Measurements from ENCODE around the gene KLF5.

The KLF5 gene

DNA sequence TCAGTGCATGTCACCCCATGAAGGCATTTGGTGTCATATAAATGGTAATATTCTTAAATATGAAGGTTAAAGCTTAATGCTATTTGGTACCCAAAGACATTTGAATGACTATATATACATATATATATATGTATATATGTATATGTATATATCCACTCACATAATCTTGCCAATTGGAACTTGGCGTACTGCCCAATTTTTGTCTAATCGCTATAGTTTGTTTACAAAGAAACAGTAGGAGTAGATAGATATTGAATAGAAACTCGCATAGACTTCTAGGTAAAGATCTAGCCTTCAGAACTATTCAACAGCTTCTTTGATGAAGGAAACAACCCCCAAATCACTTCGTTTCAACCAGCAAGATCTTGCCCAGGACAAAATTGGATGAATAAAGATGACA is 24.1 kb downstream of the KLF5 start:
- no peak for TF ChIP-seq MYC (IDR thresholded peaks at IDR 0.05; ENCODE audit: low read depth, low read length)
- no peak overlapping the region for H3K4me3 ChIP-seq (ENCODE audit: low read depth, low read length)
- DNase-seq (ENCODE audit: low read depth) = no peak

DNA sequence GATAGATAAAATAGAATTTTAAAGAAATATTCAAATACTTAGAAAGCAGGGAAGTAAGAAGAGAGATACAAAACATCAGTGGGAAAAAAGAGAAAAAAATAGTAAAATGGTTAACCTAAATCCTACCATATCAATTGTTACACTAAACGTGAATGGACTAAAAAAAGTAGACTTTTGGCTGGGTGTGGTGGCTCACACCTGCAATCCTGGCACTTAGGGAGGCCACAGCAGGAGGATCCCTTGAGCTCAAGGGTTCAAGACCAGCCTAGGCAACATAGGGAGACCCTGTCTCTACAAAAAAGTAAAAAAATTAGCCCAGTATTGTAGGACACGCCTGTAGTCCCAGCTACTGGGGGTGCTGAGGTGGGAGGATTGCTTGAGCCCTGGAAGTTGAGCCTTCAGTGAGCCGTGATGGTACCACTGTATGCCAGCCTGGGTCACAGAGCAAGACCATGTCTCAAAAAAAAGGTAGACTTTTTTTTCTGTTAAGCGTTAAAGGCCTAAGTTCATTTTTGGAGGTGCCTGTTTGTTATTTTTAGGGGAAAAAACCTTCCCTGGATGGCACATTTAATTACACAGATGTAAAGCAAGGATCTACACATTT is 29.6 kb downstream of the KLF5 start:
- TF ChIP-seq POLR2A (IDR thresholded peaks at IDR 0.05; ENCODE audit: extremely low read depth, insufficient read length) = no peak
- TF ChIP-seq, protein P1, sequence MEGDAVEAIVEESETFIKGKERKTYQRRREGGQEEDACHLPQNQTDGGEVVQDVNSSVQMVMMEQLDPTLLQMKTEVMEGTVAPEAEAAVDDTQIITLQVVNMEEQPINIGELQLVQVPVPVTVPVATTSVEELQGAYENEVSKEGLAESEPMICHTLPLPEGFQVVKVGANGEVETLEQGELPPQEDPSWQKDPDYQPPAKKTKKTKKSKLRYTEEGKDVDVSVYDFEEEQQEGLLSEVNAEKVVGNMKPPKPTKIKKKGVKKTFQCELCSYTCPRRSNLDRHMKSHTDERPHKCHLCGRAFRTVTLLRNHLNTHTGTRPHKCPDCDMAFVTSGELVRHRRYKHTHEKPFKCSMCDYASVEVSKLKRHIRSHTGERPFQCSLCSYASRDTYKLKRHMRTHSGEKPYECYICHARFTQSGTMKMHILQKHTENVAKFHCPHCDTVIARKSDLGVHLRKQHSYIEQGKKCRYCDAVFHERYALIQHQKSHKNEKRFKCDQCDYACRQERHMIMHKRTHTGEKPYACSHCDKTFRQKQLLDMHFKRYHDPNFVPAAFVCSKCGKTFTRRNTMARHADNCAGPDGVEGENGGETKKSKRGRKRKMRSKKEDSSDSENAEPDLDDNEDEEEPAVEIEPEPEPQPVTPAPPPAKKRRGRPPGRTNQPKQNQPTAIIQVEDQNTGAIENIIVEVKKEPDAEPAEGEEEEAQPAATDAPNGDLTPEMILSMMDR (IDR thresholded peaks at IDR 0.05; ENCODE audit: low read depth, low read length) = no peak
- TF ChIP-seq MYC (IDR thresholded peaks at IDR 0.05; ENCODE audit: low read depth, low read length) = no peak
- TF ChIP-seq, protein P2, sequence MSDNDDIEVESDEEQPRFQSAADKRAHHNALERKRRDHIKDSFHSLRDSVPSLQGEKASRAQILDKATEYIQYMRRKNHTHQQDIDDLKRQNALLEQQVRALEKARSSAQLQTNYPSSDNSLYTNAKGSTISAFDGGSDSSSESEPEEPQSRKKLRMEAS (IDR thresholded peaks at IDR 0.05; ENCODE audit: low read depth, low read length) = no peak
- no peak for DNase-seq (ENCODE audit: low read depth)
- H3K4me3 ChIP-seq (ENCODE audit: low read depth, low read length) = no peak overlapping the region

DNA sequence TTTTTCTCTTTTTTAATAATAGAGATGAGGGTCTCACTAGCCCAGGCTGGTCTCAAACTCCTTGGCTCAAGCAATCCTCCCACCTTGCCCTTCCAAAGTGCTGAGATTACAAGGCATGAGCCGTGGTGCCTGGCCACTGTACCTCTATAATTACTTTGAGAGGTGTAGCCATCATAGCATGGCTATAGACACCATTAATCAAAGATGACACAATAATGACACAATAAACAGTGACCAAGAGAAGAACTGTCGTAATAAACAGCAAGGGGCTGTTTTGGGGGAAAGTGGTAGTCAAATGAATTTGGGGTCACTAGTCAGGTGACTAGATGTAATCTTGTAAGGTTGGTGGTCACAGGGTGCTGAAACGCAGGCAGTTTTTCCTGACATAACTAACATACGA is 30.4 kb downstream of the KLF5 start:
- DNase-seq (ENCODE audit: low read depth) = no peak
- H3K4me3 ChIP-seq (ENCODE audit: low read depth, low read length) = no peak overlapping the region
- TF ChIP-seq, protein P2 (IDR thresholded peaks at IDR 0.05; ENCODE audit: low read depth, low read length) = no peak
- TF ChIP-seq POLR2A (IDR thresholded peaks at IDR 0.05; ENCODE audit: extremely low read depth, insufficient read length) = no peak
- TF ChIP-seq, protein P1 (IDR thresholded peaks at IDR 0.05; ENCODE audit: low read depth, low read length) = no peak
- TF ChIP-seq MYC (IDR thresholded peaks at IDR 0.05; ENCODE audit: low read depth, low read length) = no peak

DNA sequence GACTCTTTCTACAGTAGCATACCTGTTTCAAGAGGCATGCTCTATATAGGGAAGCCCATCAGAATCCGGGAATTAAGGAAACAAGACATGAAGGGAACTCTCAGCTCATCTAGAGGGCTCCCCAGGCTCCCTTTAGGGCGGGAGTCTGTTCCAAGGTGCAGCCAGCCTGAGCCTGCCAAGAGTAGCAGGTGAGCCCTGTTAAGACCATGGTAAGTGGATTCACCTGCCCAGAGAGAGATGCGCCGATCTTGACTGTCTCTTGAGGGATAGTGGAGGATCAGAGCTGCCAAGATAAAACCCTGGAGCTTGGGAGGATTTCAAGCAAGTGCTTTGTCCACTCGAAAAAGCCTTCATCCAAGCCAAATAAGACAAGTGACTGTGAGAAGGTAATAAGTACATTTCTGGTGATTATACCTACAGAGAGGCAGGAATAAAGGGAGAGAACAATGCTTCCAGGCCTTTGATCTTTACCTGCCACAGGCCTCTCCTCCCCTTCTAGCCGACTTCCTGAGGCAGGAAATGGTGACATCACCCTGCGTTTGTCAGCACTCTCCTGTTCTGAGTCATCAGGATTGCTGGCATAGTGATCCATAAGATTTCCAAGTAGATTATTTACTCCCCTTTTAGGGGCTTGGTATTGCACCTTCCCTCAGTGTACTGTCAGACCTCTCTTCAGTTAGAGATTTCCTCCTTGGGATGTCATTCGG is 31.5 kb downstream of the KLF5 start:
- DNase-seq (ENCODE audit: low read depth) = peak; percentile 30
- TF ChIP-seq, protein P2 (IDR thresholded peaks at IDR 0.05; ENCODE audit: low read depth, low read length) = no peak
- TF ChIP-seq, protein P1 (IDR thresholded peaks at IDR 0.05; ENCODE audit: low read depth, low read length) = no peak
- TF ChIP-seq MYC (IDR thresholded peaks at IDR 0.05; ENCODE audit: low read depth, low read length) = no peak
- H3K4me3 ChIP-seq (ENCODE audit: low read depth, low read length) = no peak overlapping the region

DNA sequence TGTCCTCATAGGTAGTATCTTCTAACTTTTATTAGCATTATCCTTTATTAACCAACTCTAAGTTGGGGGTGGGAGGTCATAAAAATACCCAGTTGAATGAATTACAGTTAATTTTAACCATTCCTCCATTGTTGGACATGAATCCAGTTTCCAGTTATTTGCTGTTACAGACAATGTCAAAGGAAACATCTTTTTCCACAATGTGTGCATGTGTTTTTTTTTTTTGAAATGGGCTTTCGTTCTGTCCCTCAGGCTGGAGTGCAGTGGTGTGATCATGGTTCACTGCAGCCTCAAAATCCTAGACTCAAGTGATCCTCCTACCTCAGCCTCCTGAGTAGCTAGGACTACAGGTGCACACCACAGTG is 32.0 kb downstream of the KLF5 start:
- no peak overlapping the region for H3K4me3 ChIP-seq (ENCODE audit: low read depth, low read length)
- TF ChIP-seq, protein P2 (IDR thresholded peaks at IDR 0.05; ENCODE audit: low read depth, low read length) = no peak
- TF ChIP-seq, protein P1 (IDR thresholded peaks at IDR 0.05; ENCODE audit: low read depth, low read length) = no peak
- TF ChIP-seq POLR2A (IDR thresholded peaks at IDR 0.05; ENCODE audit: extremely low read depth, insufficient read length) (no peak), MYC (IDR thresholded peaks at IDR 0.05; ENCODE audit: low read depth, low read length) (no peak)
- DNase-seq (ENCODE audit: low read depth) = no peak

DNA sequence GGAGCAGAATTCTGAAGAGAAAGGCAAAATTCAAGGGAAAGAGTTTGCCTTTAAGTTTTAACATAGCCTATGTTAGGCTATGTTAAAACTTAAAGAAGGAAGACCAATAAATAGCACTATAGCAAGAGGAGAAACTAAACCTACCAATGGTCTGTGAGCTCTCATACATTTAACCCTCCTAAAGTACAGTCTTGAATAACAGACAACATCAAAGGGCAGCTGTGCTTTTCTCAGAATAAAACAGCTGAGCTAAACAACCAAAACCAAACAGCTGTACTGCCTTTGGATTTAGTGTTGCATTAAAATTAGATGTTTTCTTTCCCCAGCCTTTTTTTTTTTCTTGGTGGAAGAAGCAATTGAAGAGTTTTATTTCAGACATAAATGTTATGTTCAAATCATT is 34.0 kb downstream of the KLF5 start:
- TF ChIP-seq, protein P1 (IDR thresholded peaks at IDR 0.05; ENCODE audit: low read depth, low read length) = no peak
- TF ChIP-seq, protein P2 (IDR thresholded peaks at IDR 0.05; ENCODE audit: low read depth, low read length) = no peak
- no peak for TF ChIP-seq POLR2A (IDR thresholded peaks at IDR 0.05; ENCODE audit: extremely low read depth, insufficient read length)
- TF ChIP-seq MYC (IDR thresholded peaks at IDR 0.05; ENCODE audit: low read depth, low read length) = no peak
- H3K4me3 ChIP-seq (ENCODE audit: low read depth, low read length) = no peak overlapping the region
- DNase-seq (ENCODE audit: low read depth) = no peak

Data from NB4 (cell line).